Retinal pigment epithelial cell (primary cell): ENCODE results near the gene HPSE2.

Experiments
- DNase-seq: peaks from one replicate; pipeline ENCODE4 v3.0.0-alpha.2; 2010; ENCODE audit warnings: low read depth
- H3K4me3 ChIP-seq: 2 replicates; pipeline ENCODE4 v1.5.1; 2011; ENCODE audit warnings: mild to moderate bottlenecking, low read length, control low read depth, moderate library complexity
- TF ChIP-seq, protein P1 (sequence below): conservative IDR thresholded peaks from 2 replicates; pipeline ENCODE4 v1.5.1; 2011; ENCODE audit warnings: low read depth, low read length, control low read depth, inconsistent platforms

The HPSE2 gene

DNA sequence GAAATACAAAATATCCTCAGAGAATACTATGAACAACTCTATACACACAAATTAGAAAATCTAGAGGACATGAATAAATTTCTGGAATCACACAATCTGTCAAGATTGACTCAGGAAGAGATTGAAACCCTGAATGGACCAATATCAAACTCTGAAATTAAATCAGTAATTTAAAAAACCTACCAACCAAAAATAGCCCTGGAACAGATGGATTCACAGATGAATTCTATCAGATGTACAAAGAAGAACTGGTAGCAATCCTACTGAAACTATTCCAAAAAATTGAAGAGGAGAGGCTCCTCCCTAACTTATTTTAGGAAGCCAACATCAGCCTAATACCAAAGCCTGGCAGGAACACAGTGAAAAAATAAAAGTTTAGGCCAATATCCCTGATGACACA, 190.0 kb downstream of the HPSE2 start:
- H3K4me3 ChIP-seq = no peak overlapping the region
- no peak for DNase-seq
- TF ChIP-seq, protein P1, sequence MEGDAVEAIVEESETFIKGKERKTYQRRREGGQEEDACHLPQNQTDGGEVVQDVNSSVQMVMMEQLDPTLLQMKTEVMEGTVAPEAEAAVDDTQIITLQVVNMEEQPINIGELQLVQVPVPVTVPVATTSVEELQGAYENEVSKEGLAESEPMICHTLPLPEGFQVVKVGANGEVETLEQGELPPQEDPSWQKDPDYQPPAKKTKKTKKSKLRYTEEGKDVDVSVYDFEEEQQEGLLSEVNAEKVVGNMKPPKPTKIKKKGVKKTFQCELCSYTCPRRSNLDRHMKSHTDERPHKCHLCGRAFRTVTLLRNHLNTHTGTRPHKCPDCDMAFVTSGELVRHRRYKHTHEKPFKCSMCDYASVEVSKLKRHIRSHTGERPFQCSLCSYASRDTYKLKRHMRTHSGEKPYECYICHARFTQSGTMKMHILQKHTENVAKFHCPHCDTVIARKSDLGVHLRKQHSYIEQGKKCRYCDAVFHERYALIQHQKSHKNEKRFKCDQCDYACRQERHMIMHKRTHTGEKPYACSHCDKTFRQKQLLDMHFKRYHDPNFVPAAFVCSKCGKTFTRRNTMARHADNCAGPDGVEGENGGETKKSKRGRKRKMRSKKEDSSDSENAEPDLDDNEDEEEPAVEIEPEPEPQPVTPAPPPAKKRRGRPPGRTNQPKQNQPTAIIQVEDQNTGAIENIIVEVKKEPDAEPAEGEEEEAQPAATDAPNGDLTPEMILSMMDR = no peak

- TF ChIP-seq, protein P1 = no peak
- no peak for DNase-seq
- H3K4me3 ChIP-seq = no peak overlapping the region
Observed at GRCh38 chr10:99042051-99042771, 193.4 kb downstream of the HPSE2 start.

DNA sequence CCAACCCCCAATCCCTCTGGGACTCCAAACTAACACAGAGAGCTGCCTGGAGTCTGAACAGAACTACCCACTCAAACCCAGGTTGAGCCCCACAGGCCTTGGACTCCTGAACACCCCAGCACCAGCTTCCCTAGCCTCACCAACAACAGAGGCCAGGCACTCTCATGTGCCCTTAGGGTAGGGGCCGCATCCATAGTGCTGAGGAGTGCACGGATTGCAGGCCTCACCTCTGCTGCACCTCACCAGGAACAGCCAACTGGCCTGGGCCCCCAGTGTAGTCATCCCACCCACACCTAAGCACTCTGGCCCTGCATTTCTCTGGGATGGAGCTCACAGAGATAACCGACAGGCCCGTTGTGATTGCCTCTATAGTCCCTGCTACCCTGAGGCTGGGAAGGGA, 194.2 kb downstream of the HPSE2 start:
- DNase-seq = no peak
- no peak overlapping the region for H3K4me3 ChIP-seq
- TF ChIP-seq, protein P1 = no peak

DNA sequence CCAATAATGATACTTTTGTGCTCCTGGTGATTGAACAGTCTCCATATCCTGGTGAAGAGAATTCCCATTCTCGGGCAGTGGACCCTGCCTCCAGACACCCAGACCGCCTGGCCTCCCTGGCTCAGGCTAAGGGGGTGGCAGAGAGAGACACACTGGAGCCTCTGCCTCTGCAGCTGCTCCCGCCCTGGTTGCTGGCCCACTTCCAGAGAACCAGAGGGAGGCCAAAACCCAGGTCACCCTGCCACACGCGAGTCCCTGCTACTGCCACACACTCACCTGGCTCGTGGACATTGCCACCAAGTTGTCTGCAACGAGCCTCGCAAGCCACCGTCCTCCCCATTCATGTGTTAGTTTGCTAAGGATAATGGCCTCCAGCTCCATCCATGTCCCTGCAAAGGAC, 221.8 kb downstream of the HPSE2 start:
- no peak for DNase-seq
- no peak overlapping the region for H3K4me3 ChIP-seq
- TF ChIP-seq, protein P1 = no peak

GRCh38 chr10:99010286-99010685, 225.4 kb downstream of the HPSE2 start:
- no peak for DNase-seq
- TF ChIP-seq, protein P1 = no peak
- no peak overlapping the region for H3K4me3 ChIP-seq

DNA sequence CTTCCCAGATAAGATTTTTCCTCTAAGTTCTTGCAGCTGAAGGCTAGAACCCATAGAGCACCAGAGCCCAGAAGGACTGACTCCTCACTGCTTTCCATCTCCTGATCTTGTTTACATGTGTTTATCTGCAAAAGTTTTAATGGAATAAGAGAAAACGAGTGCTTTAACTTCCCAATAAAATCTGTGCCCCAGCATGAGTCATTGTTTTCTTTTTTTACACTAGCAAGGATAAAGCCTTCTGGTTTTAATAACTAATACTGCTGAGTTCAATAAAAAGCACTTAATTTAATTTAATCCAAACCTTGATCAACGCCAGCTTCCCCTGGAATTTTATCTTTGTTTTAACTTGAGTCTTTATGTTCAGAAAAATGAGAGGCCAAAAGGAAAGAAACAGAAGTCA, 227.6 kb downstream of the HPSE2 start:
- no peak overlapping the region for H3K4me3 ChIP-seq
- TF ChIP-seq, protein P1 = no peak
- DNase-seq = no peak

DNA sequence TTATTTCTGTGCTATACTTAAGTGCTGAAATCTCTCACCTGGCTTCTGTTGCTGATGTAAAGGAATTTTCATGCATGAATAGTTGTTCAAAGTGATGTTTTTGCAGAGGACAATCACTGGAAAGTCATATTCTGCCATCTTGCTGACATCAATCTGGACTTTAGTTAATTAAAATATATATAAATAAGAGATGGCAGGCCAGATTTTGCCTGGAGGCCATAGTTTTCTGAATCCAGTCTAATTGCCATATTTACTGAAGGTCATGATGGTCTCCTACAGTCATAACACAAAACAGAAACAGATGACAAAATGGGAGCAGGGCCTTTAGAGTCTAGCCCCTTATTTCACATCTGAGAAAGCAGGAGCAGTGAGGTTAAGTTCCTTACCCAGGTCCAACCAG, 228.2 kb downstream of the HPSE2 start:
- no peak overlapping the region for H3K4me3 ChIP-seq
- no peak for DNase-seq
- TF ChIP-seq, protein P1 = no peak
